ENCODE data around the gene DCTN4.
"Not testable (repeated sequence)": the region's sequence is repeated elsewhere in the genome, so short reads cannot be mapped to it uniquely, and the experiment has no call there.

The DCTN4 gene

DNA sequence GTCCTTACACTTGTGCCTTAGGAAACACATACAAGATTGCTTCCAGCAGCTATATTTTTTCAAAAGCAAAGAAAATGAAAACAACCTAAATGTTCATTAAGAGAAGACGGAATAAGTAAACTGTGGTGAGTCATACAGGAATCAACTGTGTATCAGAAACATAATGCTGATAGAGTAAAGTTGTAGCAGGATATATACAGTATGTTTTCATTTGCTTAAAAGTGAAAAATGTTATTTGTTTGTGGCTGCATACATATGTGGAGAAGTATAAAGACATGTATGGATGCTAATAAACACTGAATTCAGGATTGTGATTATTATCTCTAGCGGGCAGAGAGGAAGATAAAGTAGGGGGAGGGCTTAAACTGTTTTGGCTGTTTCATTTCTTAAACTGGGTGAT lies 8.3 kb downstream of the DCTN4 start:
- no peaks in the 10 kb centered on the region for H3K9me3 ChIP-seq
- TF ChIP-seq, protein P1, sequence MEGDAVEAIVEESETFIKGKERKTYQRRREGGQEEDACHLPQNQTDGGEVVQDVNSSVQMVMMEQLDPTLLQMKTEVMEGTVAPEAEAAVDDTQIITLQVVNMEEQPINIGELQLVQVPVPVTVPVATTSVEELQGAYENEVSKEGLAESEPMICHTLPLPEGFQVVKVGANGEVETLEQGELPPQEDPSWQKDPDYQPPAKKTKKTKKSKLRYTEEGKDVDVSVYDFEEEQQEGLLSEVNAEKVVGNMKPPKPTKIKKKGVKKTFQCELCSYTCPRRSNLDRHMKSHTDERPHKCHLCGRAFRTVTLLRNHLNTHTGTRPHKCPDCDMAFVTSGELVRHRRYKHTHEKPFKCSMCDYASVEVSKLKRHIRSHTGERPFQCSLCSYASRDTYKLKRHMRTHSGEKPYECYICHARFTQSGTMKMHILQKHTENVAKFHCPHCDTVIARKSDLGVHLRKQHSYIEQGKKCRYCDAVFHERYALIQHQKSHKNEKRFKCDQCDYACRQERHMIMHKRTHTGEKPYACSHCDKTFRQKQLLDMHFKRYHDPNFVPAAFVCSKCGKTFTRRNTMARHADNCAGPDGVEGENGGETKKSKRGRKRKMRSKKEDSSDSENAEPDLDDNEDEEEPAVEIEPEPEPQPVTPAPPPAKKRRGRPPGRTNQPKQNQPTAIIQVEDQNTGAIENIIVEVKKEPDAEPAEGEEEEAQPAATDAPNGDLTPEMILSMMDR (IDR thresholded peaks at IDR 0.05) = no peak
- H3K27ac ChIP-seq = no peak overlapping the region
- intact Hi-C loops (cut with DNase I; ENCODE audit: low total_unique reads) = no loop called here
- H3K36me3 ChIP-seq = peaks cover 44 to 49% (median 45%) of the 10 kb centered on the region in 3 donors
- no peak overlapping the region for H3K4me3 ChIP-seq
- H3K27me3 ChIP-seq = no peaks in the 10 kb centered on the region
- peaks cover 0 to 29% (median 15%) of the 10 kb centered on the region in 4 donors for H3K4me1 ChIP-seq
- DNase-seq = no peak

DNA sequence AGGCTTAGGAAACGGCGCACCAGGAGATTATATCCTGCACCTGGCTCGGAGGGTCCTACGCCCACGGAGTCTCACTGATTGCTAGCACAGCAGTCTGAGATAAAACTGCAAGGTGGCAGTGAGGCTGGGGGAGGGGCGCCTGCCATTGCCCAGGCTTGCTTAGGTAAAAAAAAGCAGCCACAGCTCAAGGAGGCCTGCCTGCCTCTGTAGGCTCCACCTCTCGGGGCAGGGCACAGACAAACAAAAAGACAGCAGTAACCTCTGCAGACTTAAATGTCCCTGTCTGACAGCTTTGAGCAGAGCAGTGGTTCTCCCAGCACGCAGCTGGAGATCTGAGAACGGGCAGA lies 15.7 kb downstream of the DCTN4 start:
- H3K4me1 ChIP-seq; DNase-seq; H3K9me3 ChIP-seq; H3K27me3 ChIP-seq; intact Hi-C loops (cut with DNase I; ENCODE audit: low total_unique reads); H3K27ac ChIP-seq; H3K4me3 ChIP-seq: not testable (repeated sequence)
- H3K36me3 ChIP-seq = peaks cover 10 to 34% (median 15%) of the 10 kb centered on the region in 3 donors

DNA sequence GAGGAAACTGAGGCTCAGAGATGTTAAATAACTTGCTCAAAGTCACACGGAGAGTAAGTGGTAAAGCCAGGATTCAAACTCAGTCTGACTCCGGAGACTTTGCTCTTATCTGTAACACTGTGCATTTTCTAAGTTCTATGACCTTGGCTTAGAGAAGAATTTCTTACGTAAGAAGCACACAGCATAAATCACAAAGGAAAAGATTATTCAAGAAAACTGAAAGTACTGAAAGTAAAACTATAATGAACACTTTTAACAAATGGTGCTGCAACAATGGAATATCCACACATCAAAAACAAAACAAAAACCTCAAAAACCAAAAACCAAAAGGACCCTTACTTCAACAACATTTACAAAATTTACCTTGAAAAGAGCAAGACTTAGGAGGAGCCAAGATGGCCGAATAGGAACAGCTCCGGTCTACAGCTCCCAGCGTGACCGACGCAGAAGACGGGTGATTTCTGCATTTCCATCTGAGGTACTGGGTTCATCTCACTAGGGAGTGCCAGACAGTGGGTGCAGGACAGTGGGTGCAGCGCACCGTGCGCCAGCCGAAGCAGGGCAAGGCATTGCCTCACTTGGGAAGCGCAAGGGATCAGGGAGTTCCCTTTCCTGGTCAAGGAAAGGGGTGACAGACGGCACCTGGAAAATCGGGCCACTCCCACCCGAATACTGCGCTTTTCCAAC lies 16.2 kb downstream of the DCTN4 start:
- intact Hi-C loops (cut with DNase I; ENCODE audit: low total_unique reads) = not testable (repeated sequence)

DNA sequence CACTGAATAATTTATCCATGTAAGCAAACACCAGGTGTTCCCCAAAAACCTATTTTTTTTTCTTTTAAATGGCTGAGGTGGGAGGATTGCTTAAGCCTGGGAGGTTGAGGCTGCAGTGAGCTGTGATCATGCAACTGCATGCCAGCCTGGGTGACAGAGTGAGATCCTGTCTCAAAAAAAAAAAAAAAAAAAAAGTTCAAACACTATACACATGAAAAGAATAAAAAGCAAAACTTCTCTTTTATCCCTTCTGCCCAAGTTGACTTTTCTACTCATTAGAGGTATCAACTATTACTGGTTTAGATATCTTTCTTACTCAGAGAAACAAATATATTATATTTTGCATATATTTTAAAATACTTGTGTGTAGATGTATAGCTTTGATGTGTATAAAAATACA lies 17.8 kb downstream of the DCTN4 start:
- TF ChIP-seq, protein P1 (IDR thresholded peaks at IDR 0.05) = no peak
- intact Hi-C loops (cut with DNase I; ENCODE audit: low total_unique reads) = no loop called here
- Histone ChIP-seq H3K4me1 (peaks cover 0 to 4% (median 0%) of the 10 kb centered on the region in 4 donors), H3K4me3 (no peak overlapping the region), H3K9me3 (no peaks in the 10 kb centered on the region), H3K27me3 (no peaks in the 10 kb centered on the region), H3K36me3 (peaks cover 10 to 39% (median 21%) of the 10 kb centered on the region in 3 donors), H3K27ac (no peak overlapping the region)
- no peak for DNase-seq

More for the DNA sequence above, 16.2 kb downstream of the DCTN4 start:
- not testable (repeated sequence) for H3K27ac ChIP-seq, H3K4me1 ChIP-seq, H3K4me3 ChIP-seq, H3K27me3 ChIP-seq, DNase-seq, H3K9me3 ChIP-seq
- peaks cover 10 to 34% (median 15%) of the 10 kb centered on the region in 3 donors for H3K36me3 ChIP-seq

DNA sequence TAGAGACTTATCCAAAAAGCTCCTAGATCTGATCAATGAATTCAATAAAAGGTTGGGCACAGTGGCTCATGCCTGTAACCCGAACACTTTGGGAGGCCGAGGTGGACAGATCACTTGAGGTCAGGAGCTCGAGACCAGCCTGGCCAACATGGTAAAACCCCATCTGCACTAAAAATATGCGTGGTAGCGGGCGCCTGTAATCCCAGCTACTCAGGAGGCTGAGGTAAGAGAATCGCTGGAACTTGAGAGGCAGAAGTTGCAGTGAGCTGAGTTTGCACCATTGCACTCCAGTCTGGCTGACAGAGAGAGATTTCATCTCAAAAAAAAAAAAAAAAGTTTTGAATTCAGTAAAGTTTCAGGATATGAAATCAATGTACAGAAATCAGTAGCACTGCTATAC lies 20.0 kb downstream of the DCTN4 start:
- H3K4me3 ChIP-seq = no peak overlapping the region
- no peak overlapping the region for H3K27ac ChIP-seq
- H3K27me3 ChIP-seq = no peaks in the 10 kb centered on the region
- DNase-seq = no peak
- intact Hi-C loops (cut with DNase I; ENCODE audit: low total_unique reads) = no loop called here
- peaks cover 0 to 4% (median 0%) of the 10 kb centered on the region in 4 donors for H3K4me1 ChIP-seq
- TF ChIP-seq, protein P1 (IDR thresholded peaks at IDR 0.05) = no peak
- H3K36me3 ChIP-seq = peaks cover 10 to 51% (median 29%) of the 10 kb centered on the region in 3 donors
- H3K9me3 ChIP-seq = no peaks in the 10 kb centered on the region

DNA sequence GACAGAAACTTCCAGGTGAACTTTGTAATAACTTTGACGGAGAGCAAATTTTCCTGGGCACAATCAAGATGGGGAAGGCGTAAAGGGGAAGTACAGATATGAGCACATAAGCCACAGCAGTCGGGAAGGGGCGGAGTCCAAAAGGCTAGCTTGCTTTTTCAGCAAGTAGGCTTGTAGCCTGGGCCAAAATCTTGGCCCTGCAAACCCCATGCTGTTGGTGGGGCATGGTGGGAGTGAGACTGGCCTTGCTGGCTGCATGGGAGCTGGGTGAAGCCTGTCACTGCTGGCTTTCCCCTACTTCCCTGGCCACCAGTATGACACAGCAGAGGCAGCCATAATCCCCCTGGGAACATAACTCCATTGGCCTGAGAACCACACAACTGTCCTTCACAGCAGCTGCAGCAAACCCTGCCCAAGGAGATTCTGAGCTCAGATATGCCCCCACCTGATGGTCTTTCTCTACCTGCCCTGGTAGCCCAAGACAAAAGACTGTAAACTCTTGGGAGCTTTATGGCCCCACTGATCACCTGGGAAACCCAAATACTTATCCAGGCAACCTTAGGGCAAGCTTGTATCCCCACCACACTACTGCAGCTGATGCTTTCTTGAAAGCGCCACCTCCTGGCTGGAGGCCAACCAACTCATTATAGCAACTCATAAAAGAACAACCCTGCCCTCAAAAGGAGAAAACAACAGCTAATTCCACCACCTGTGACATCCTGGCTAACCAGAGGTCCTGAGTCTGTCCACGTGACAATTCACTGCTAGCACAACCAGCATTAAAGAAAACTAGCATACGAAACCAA lies 24.0 kb downstream of the DCTN4 start:
- intact Hi-C loops (cut with DNase I; ENCODE audit: low total_unique reads) = no loop called here
- H3K36me3 ChIP-seq = peaks cover 37 to 57% (median 53%) of the 10 kb centered on the region in 3 donors
- no peak overlapping the region for H3K27ac ChIP-seq

More for the DNA sequence above, 24.0 kb downstream of the DCTN4 start:
- TF ChIP-seq, protein P1 (IDR thresholded peaks at IDR 0.05) = no peak
- no peak overlapping the region for H3K4me3 ChIP-seq
- no peaks in the 10 kb centered on the region for H3K27me3 ChIP-seq
- H3K4me1 ChIP-seq = peaks cover 0 to 4% (median 0%) of the 10 kb centered on the region in 4 donors
- DNase-seq = peak; percentile 44 to 71
- no peaks in the 10 kb centered on the region for H3K9me3 ChIP-seq

All from tibial artery (tissue), 4 donors.